Kidney (tissue), 14 donors: ENCODE measurements around the gene GRSF1. TPM values are rescaled to one million over a fixed set of nuclear protein-coding genes. Genes with fewer than 3 reads are reported as not detected.
"Not testable (repeated sequence)": the region's sequence is repeated elsewhere in the genome, so short reads cannot be mapped to it uniquely, and the experiment has no call there.

ENCODE experiments used
- DNase-seq, 5 donors: peaks; one replicate each; pipeline ENCODE4 v3.0.0-alpha.2; 2013 to 2020
- FAIRE-seq: peaks from 2 replicates; lab custom pipeline; 2012; peaks lifted over from hg19 to GRCh38; lab: Jason Lieb, UNC
- H3K27ac ChIP-seq, 2 donors: one replicate each; pipeline ENCODE4 v1.7.0; 2013; ENCODE audit warnings: low read depth in 2 of 2, low read length in 2 of 2, inconsistent platforms in 1 of 2
- H3K27me3 ChIP-seq: one replicate; pipeline ENCODE4 v1.7.1; 2013; ENCODE audit warnings: low read length, inconsistent platforms; ENCODE audit not compliant: control insufficient read depth, insufficient read depth
- H3K36me3 ChIP-seq, 3 donors: one replicate each; pipeline versions ENCODE4 v1.7.0 to v1.7.1; 2013; ENCODE audit warnings: low read length in 3 of 3, control low read depth in 1 of 3, inconsistent platforms in 1 of 3; ENCODE audit not compliant: insufficient read depth in 3 of 3, control insufficient read depth in 2 of 3
- H3K4me1 ChIP-seq, 3 donors: one replicate each; pipeline versions ENCODE4 v1.7.0 to v1.7.1; 2013; ENCODE audit warnings: low read length in 3 of 3, inconsistent platforms in 1 of 3, low read depth in 1 of 3; ENCODE audit not compliant: control insufficient read depth in 2 of 3, insufficient read depth in 2 of 3
- H3K4me3 ChIP-seq, 3 donors: one replicate each; pipeline versions ENCODE4 v1.7.0 to v1.8.1; 2013; ENCODE audit warnings: low read length in 3 of 3, control low read depth in 1 of 3, inconsistent platforms in 1 of 3
- H3K9ac ChIP-seq, 3 donors: one replicate each; pipeline versions ENCODE4 v1.7.0 to v1.7.1; 2013; ENCODE audit warnings: low read length in 3 of 3, control low read depth in 1 of 3, inconsistent platforms in 1 of 3
- H3K9me3 ChIP-seq, 3 donors: one replicate each; pipeline versions ENCODE4 v1.7.0 to v1.7.1; 2013; ENCODE audit warnings: low read length in 3 of 3, control low read depth in 1 of 3, inconsistent platforms in 1 of 3; ENCODE audit not compliant: control insufficient read depth in 2 of 3, insufficient read depth in 1 of 3
- intact Hi-C: fragments of 100-400 bp; cut with DNase I; formaldehyde crosslinking; loops from one replicate; pipeline ENCODE4 v1.11.1; 2022
- polyA plus RNA-seq: library from polyadenylated mRNA; stranded (reverse); fragments of 350-450 nt; fragmentation: Illumina TruSeq; extraction: RNeasy Lipid Tissue Mini Kit (QIAGEN cat#74804); gene quantifications from one replicate; pipeline ENCODE4 v1.2.3, GENCODE V29; 2014; ENCODE audit warnings: low read depth, low replicate concordance; ENCODE audit not compliant: insufficient read depth
- total RNA-seq: library from RNA; stranded (reverse); fragmentation: NEBNext Ultra II Directional; extraction: Animal tissue kit (Norgen Biotek cat#: 25700); gene quantifications from one replicate; pipeline ENCODE4 v1.2.1, GENCODE V29; 2021
- TF ChIP-seq, protein P1 (sequence below): IDR thresholded peaks from 3 replicates; pipeline ENCODE4 v1.5.1; 2012; ENCODE audit warnings: mild to moderate bottlenecking, moderate library complexity, borderline replicate concordance; ENCODE audit not compliant: insufficient read depth; ENCODE audit errors: extremely low read depth
- donor health status: control.
- donor health status: control.
- donor health status: control.
- donor health status: control.
- donor health status: control.
- donor health status: DM: yes; HTN: yes; CAD: no.
- donor health status: Normal renal cell carcinoma (clear cell type).

Gene GRSF1
- total and polyA plus RNA-seq, 2 donors from 2014 or later = 56.6 to 64.9 TPM

DNA sequence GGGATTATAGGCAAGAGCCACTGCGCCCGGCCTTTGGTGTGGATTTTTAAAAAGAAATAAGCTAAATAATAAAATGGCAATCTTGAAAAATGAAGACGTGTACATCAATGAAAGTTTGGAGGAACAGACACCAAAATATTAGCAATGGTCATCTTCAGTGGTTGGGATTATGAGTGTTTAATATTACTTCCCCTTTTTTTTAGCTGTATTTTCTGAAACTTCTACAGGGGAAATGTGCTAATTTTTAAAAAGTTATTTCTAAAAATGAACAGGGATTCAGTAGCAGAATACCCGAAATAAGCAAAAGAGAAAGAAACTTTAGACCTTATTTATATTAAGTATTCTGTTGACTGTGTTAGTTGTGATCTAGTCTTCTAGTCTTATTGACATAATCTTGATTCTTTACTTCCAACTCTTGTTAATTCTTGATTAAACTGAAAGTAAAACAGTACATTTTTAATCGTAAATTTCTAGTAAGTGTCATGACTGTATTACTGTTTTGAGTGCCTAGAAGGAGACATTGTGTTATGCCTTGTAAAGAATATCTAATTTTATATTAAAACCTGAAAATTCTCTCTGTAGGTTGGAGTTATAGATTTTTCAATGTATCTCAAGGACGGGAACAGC is 66.6 kb downstream of the GRSF1 start:
- intact Hi-C loops = no loop called here
- DNase-seq (no peak), FAIRE-seq (no peak)
- Histone ChIP-seq H3K27me3 (no peaks in the 10 kb centered on the region), H3K36me3 (peaks cover 10 to 29% (median 15%) of the 10 kb centered on the region in 3 donors), H3K4me3 (no peak overlapping the region), H3K9me3 (no peaks in the 10 kb centered on the region), H3K27ac (no peak overlapping the region), H3K9ac (no peak overlapping the region), H3K4me1 (no peaks in the 10 kb centered on the region)
- TF ChIP-seq, protein P1, sequence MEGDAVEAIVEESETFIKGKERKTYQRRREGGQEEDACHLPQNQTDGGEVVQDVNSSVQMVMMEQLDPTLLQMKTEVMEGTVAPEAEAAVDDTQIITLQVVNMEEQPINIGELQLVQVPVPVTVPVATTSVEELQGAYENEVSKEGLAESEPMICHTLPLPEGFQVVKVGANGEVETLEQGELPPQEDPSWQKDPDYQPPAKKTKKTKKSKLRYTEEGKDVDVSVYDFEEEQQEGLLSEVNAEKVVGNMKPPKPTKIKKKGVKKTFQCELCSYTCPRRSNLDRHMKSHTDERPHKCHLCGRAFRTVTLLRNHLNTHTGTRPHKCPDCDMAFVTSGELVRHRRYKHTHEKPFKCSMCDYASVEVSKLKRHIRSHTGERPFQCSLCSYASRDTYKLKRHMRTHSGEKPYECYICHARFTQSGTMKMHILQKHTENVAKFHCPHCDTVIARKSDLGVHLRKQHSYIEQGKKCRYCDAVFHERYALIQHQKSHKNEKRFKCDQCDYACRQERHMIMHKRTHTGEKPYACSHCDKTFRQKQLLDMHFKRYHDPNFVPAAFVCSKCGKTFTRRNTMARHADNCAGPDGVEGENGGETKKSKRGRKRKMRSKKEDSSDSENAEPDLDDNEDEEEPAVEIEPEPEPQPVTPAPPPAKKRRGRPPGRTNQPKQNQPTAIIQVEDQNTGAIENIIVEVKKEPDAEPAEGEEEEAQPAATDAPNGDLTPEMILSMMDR = no peak

DNA sequence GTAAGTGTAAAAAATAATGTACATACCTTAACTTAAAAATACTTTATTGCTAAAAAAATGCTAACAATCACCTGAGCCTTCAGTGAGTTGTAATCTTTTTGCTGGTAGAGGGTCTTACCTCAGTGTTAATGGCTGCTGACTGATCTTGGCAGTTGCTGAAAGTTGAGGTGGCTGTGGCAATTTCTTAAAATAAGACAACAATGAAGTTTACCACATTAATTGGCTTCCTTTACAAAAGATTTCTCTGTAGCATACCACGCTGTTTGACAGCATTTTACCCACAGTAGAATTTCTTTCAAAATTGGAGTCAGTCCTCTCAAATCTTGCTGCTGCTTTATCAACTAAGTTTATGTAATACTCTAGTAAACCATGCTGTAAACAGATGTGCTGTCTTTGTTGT is 70.3 kb downstream of the GRSF1 start:
- intact Hi-C loops, H3K4me3 ChIP-seq, DNase-seq, H3K4me1 ChIP-seq, H3K27ac ChIP-seq, FAIRE-seq, H3K27me3 ChIP-seq, H3K9ac ChIP-seq, H3K9me3 ChIP-seq: not testable (repeated sequence)
- peaks cover 14 to 30% (median 21%) of the 10 kb centered on the region in 3 donors for H3K36me3 ChIP-seq

DNA sequence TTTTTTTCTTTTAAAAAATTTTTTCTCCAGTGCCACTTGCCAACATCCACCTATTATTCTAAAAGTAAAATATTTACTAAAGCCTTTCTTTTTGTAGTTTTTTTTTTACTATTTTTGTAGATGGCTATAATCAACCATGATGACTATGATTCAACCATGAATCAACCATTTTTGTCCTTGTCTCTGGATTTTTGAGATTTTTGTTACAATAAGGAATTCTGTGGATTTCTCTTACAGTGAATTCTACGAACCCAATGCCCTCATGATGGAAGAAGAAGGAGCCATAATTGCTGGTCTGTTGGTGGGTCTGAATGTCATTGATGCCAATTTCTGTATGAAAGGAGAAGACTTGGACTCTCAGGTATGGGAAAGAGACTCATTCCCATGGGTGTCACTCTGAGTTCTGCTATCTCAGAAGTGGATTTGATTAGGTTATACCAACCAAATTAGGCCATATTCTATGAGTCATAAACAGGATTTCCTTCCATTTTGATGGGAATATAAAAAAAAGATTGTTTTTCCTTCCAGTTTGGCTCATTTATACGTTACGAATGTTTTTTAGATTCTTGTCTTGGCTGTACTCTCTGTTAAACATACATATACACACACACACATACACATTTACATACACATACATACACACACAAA is 71.3 kb downstream of the GRSF1 start:
- TF ChIP-seq, protein P1 = no peak
- H3K27ac ChIP-seq = no peak overlapping the region
- H3K36me3 ChIP-seq = peaks cover 17 to 30% (median 20%) of the 10 kb centered on the region in 3 donors
- H3K9ac ChIP-seq = no peak overlapping the region
- H3K27me3 ChIP-seq = no peaks in the 10 kb centered on the region
- intact Hi-C loops = no loop called here
- no peak overlapping the region for H3K4me3 ChIP-seq
- FAIRE-seq (no peak), DNase-seq (no peak)
- H3K4me1 ChIP-seq = no peaks in the 10 kb centered on the region
- no peaks in the 10 kb centered on the region for H3K9me3 ChIP-seq

Other genes with a start within 250 kb of the GRSF1 start
- gene AMBN, start 247.6 kb downstream of the GRSF1 start, total RNA-seq = not detected
- gene AMBN, start 247.6 kb downstream of the GRSF1 start, polyA plus RNA-seq = not detected
- gene ENAM, start 211.1 kb downstream of the GRSF1 start, total RNA-seq = 6.7 TPM
- 3.9 TPM for gene ENAM, start 211.1 kb downstream of the GRSF1 start, polyA plus RNA-seq
- gene JCHAIN, start 173.4 kb downstream of the GRSF1 start, total RNA-seq = 355 TPM
- 5.1 TPM for gene JCHAIN, start 173.4 kb downstream of the GRSF1 start, polyA plus RNA-seq
- 28.6 TPM for gene UTP3, start 151.4 kb downstream of the GRSF1 start, total RNA-seq
- 25.8 TPM for gene UTP3, start 151.4 kb downstream of the GRSF1 start, polyA plus RNA-seq
- gene RUFY3, start 117.9 kb downstream of the GRSF1 start, total RNA-seq = 72.5 TPM
- gene RUFY3, start 117.9 kb downstream of the GRSF1 start, polyA plus RNA-seq = 40.6 TPM
- 34.2 TPM for gene MOB1B, start 62.5 kb upstream of the GRSF1 start, total RNA-seq
- 13.9 TPM for gene MOB1B, start 62.5 kb upstream of the GRSF1 start, polyA plus RNA-seq
- 15.2 TPM for gene DCK, start 153.8 kb upstream of the GRSF1 start, total RNA-seq
- 5.5 TPM for gene DCK, start 153.8 kb upstream of the GRSF1 start, polyA plus RNA-seq